T-helper 22 cell (primary cell): Measurements from ENCODE around the gene FRMD5.

ENCODE experiments used
- DNase-seq: peaks from one replicate; pipeline ENCODE4 v3.0.0-alpha.2; 2020; ENCODE audit warnings: low read depth

FRMD5 gene

DNA sequence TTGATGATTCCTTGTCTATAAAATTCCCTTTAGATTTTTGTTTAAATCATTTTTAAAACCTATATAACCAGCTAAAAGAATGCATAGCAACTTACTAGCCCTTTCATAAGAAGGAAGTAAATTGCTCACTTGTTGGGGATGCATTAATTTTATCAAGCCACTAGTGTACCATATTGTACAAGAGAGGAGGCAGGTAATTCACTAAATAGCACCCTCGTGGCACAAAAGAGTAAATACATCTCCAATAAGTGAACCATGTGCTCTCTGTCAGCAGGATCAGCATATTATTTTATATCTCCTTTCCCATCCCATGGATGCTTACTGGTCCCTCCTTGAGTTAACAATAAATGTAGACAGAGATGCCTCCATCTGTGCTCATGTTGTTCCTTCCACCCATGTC is 34.3 kb downstream of the FRMD5 start:
- DNase-seq = no peak

- DNase-seq = no peak
These were observed 35.6 kb downstream of the FRMD5 start for GRCh38 chr15:44159492-44159891.

DNA sequence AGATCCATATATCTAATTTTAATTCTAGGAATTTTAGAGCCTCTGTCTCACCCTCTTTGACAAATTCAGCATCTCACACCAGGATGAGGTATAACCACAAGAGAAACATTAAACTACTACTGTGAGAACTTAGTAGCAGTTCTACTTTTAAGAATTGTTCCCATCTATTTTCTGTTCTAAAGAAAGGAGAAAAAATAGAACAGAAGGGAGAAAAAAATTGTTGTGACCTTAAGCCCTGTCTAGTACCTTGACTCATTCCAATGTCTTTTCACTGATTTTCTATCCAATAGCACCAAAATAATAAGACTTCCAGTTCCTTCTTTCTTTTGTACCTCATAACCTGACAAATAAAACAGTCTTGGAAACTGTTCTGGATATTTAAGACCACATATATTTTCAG is 37.0 kb downstream of the FRMD5 start:
- no peak for DNase-seq

GRCh38 chr15:44157679-44158078 is 37.4 kb downstream of the FRMD5 start:
- DNase-seq = no peak

DNA sequence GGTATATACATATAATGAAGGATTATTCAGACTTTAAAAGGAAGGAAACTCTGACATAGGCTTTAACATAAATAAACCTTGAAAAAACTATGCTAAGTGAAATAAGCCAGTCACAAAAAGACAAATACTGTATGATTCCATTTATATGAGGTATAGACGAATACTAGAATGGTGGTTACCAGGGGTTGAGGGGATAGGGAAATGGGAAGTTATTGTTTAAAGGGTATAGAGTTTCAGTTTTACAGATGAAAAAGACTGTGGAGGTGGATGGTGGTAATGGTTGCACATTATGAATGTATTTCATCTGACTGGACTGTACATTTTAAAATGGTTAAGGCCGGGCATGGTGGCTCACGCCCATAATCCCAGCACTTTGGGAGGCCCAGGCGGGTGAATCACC is 41.7 kb downstream of the FRMD5 start:
- no peak for DNase-seq

DNA sequence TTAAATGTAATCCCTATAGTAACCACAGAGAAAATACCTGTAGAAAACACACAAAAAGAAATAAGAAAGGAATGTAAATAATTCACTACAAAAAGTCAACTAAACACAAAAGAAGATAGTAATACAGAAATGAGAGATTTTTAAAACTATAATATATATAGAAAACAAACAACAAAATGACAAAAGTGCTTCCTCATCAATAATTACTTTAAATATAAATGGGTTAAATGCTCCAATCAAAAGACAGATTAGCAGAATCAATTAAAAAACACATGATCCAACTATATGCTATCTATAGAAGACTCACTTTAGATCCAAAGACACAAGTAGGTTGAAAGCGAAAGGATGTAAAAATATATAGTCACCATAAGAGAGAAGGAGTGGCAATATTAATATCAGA is 45.8 kb downstream of the FRMD5 start:
- no peak for DNase-seq

DNA sequence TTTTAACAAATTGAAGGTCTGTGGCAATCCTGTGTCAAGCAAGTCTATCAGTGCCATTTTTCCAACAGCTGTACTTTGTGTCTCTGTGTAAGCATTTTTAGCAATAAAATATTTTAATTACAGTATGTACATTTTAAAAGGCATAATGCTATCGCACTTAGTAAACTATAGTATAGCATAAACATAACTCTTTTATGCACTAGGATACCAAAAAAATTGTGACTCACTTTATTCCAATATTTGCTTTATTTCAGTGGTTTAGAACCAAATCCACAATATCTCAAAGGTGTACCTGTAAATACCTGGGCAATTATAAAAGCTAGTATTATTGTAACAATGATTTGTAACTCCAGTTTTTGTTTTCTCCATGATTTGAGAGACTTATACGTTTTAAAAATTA is 46.5 kb downstream of the FRMD5 start:
- no peak for DNase-seq

- DNase-seq = no peak
These were observed 47.4 kb downstream of the FRMD5 start for GRCh38 chr15:44147636-44148035.

- no peak for DNase-seq
These were observed 49.6 kb downstream of the FRMD5 start for GRCh38 chr15:44145495-44145894.

- no peak for DNase-seq
These were observed 50.1 kb downstream of the FRMD5 start for GRCh38 chr15:44144992-44145391.

GRCh38 chr15:44144184-44144583 is 50.9 kb downstream of the FRMD5 start:
- DNase-seq = no peak

DNA sequence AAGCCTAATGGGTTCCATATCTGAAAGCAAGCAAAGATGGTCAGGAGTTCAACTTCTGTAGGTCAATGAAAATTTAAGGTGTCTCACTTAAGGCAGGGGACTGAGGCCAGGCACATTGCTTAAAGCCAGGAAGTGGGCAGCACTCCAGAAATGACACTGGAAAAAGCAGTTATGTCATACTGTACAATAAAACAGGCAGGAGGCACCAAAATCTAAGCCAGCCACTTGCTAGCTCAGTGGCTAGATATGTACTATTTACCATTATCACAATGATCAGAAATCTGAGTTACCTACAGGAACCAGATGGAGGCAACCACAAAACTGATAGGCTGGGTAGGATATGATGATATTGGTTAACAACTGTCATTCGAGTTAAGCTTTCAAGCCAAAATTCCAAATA is 57.3 kb downstream of the FRMD5 start:
- no peak for DNase-seq

GRCh38 chr15:44136991-44137477 is 58.0 kb downstream of the FRMD5 start:
- DNase-seq = no peak

GRCh38 chr15:44132057-44132456 is 63.0 kb downstream of the FRMD5 start:
- DNase-seq = no peak

- DNase-seq = no peak
These were observed 64.3 kb downstream of the FRMD5 start for GRCh38 chr15:44130778-44131177.

GRCh38 chr15:44129911-44130310 is 65.2 kb downstream of the FRMD5 start:
- DNase-seq = no peak

DNA sequence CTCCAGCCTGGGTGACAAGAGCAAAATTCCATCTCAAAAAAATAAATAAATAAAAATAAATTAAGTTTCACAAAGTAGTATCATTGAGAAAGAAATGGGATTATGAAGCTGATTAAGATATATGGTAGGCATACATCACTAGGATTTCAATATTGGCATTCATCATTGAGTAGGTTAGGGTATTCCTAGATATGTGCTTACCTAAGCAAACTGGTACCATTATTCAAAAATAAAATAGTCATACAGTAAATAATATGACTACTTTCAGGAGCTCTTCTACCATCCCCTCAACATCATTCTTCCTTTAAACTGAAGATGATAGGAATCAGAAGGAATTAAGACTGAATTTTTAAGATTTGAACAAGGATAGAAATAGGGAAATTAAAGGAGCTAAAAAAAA is 66.6 kb downstream of the FRMD5 start:
- no peak for DNase-seq

DNA sequence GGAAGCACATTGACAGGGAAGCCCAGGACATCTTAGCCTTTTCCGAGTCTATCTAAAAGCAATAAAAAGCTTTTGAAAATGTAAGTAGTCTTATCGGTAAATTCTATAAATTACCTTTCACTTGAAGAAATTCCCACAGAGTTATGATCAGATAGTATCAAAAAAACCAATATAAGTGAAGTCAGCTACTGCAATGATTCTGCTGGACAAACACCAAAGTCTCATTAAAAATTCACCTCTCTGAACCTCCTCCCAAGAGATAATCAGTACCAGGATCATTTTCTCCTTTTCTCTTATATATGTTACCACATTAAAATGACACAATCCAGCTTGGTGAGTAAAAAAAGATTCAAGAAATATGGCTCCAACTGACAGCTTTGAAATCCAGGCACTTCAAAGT is 69.2 kb downstream of the FRMD5 start:
- DNase-seq = no peak

GRCh38 chr15:44102675-44103254 is 92.3 kb downstream of the FRMD5 start:
- no peak for DNase-seq

DNA sequence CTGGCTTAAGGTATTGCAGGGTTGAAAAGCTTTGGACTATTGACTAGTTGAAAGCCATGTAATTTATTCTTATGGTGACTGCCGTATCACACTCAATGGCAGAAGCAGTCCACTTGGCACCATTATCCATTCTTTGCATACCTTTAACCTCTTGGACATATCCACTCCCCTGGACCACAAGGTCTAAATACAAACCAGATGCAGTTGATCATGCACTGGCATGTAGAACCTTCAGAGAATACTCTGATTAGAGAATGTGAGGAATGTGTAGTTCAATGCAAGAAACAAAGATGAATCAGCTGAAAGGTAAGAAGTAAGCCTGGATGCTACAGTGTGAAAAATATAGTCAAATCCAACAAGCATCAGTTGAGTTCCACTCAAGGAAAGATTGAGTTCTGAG is 93.1 kb downstream of the FRMD5 start:
- DNase-seq = no peak

- no peak for DNase-seq
These were observed 93.8 kb downstream of the FRMD5 start for GRCh38 chr15:44101286-44101685.

GRCh38 chr15:44099671-44100070 is 95.4 kb downstream of the FRMD5 start:
- no peak for DNase-seq

DNA sequence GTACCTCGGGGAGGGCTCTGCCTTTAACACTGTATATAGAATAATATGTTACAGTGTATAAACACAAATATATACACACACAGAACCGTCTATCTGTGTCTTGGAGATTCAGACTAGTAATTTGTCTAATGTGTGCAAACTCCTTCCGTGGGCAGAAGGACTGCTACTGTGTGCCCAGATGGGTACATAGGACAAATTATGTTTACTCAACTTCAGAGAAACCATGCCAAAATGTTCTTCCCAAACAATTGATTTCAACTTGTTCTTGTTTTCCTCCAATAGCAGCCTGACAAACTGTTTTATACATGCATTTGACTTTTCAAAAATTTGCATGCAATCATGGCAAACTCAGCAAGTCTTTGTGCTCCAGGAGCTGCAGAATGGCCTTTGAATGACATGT is 97.5 kb downstream of the FRMD5 start:
- no peak for DNase-seq

GRCh38 chr15:44096596-44096995 is 98.5 kb downstream of the FRMD5 start:
- no peak for DNase-seq

DNA sequence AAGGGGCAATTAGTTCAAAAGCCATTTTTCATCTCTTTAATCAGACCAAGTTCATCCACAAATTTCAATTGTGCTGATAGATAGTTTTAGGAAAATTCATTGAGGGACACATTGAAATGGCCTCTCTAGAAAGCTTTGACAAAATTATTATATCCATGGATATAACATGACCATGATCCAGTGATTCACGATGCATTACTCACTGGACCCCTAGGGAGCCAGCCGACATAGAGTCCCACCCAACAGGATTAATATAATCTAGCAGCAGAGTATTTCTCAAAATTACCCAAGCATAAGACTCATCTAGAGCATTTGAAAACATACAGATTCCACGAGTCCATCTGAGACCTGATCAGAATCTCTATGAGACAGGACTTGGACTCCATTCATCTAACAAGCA is 100.3 kb downstream of the FRMD5 start:
- DNase-seq = no peak
